Upper lobe of left lung (tissue), 6 donors: ENCODE results near the gene SAMD11. TPM values are rescaled to one million over a fixed set of nuclear protein-coding genes. Genes with fewer than 3 reads are reported as not detected.
"Not testable (repeated sequence)": the region's sequence is repeated elsewhere in the genome, so short reads cannot be mapped to it uniquely, and the experiment has no call there.

Experiments used
- ATAC-seq, 2 donors: fragments of 200-7000 bp; cut with Tn5 transposase; one replicate each; pipeline ENCODE4 v1.9.1; 2022; ENCODE audit warnings: mild to moderate bottlenecking in 2 of 2, moderate library complexity in 2 of 2; ENCODE audit not compliant: low FRiP score in 2 of 2
- DNase-seq, 2 donors: peaks; one replicate each; pipeline ENCODE4 v3.0.0-alpha.2; 2019 to 2020
- H3K27ac ChIP-seq, 4 donors: fragments of 200-600 bp; sonication (generic); one replicate each; pipeline ENCODE4 v1.5.1; 2016 to 2019
- H3K27me3 ChIP-seq, 4 donors: fragments of 200-600 bp; sonication (generic); one replicate each; pipeline ENCODE4 v1.5.1; 2017 to 2019
- H3K36me3 ChIP-seq, 4 donors: fragments of 200-600 bp; sonication (generic); one replicate each; pipeline ENCODE4 v1.5.1; 2016 to 2019
- H3K4me1 ChIP-seq, 4 donors: fragments of 200-600 bp; sonication (generic); one replicate each; pipeline ENCODE4 v1.5.1; 2018 to 2019
- H3K4me3 ChIP-seq, 4 donors: fragments of 200-600 bp; sonication (generic); one replicate each; pipeline ENCODE4 v1.5.1; 2017 to 2019; ENCODE audit warnings: mild to moderate bottlenecking in 2 of 4, moderate library complexity in 1 of 4
- H3K9me3 ChIP-seq, 4 donors: fragments of 200-600 bp; sonication (generic); one replicate each; pipeline ENCODE4 v1.5.1; 2018 to 2019
- CTCF ChIP-seq, 6 experiments: fragments of 450-650 bp in 4 of 6; fragments of 200-600 bp in 2 of 6; sonication (generic) in 2 of 6; IDR thresholded peaks; one replicate each; pipeline ENCODE4 v1.5.1; 2016 to 2019; ENCODE audit warnings: antibody characterized with exemption in 6 of 6
- EP300 ChIP-seq, 4 donors: sonication (generic); formaldehyde crosslinking; IDR thresholded peaks; one replicate each; pipeline ENCODE4 v1.5.1; 2017; ENCODE audit warnings: antibody characterized with exemption in 4 of 4, control low read depth in 2 of 4
- POLR2A ChIP-seq, 4 donors: fragments of 450-650 bp; IDR thresholded peaks; one replicate each; pipeline ENCODE4 v1.5.1; 2016 to 2017; ENCODE audit warnings: antibody characterized with exemption in 4 of 4, mild to moderate bottlenecking in 2 of 4
- POLR2AphosphoS5 ChIP-seq, 2 donors: sonication (generic); formaldehyde crosslinking; IDR thresholded peaks; one replicate each; pipeline ENCODE4 v1.5.1; 2017; ENCODE audit warnings: antibody characterized with exemption in 2 of 2
- WGBS, 2 donors: methylation state at CpG; one replicate each; pipeline ENCODE4 v1.1.5; 2017 to 2018; 5-methylcytosine and 5-hydroxymethylcytosine counted together
- total RNA-seq, 6 donors: library from RNA; depleted of rRNA in 4 of 6; stranded (reverse); fragments of >200 nt in 4 of 6; gene quantifications; one replicate each; pipeline versions ENCODE4 v1.1.0 to v1.2.1, GENCODE V29; 2016 to 2021
- donor health status: DM: no; HTN: no; CAD: no; lungs with moderate emphysema.
- donor health status: DM: no; HTN: yes; CAD: no; lungs with severe emphysema.

Gene SAMD11
- total RNA-seq, 6 donors from 2014 or later = 1.0 to 9.3 (median 2.4) TPM

- ATAC-seq = no peak
- no peaks in the 10 kb centered on the region for H3K36me3 ChIP-seq
- WGBS, 2 donors = 69 to 77% methylated on average over 17 of the region's 17 CpGs
- no peak overlapping the region for H3K4me3 ChIP-seq
- peaks cover 4 to 9% (median 9%) of the 10 kb centered on the region in 4 donors for H3K4me1 ChIP-seq
- H3K9me3 ChIP-seq = no peaks in the 10 kb centered on the region
- peaks cover 0 to 25% (median 13%) of the 10 kb centered on the region in 4 donors for H3K27me3 ChIP-seq
- no peak for DNase-seq
- no peak for TF ChIP-seq POLR2AphosphoS5 (IDR thresholded peaks at IDR 0.05)
- no peak for TF ChIP-seq POLR2A (IDR thresholded peaks at IDR 0.05)
- no peak for TF ChIP-seq CTCF (IDR thresholded peaks at IDR 0.05)
- TF ChIP-seq EP300 (IDR thresholded peaks at IDR 0.05) = no peak
- H3K27ac ChIP-seq = no peak overlapping the region
Measured at GRCh38 chr1:974687-975328, 51.1 kb downstream of the SAMD11 start.

- H3K27ac ChIP-seq = no peak overlapping the region
- peaks cover 4 to 9% (median 9%) of the 10 kb centered on the region in 4 donors for H3K4me1 ChIP-seq
- H3K36me3 ChIP-seq = no peaks in the 10 kb centered on the region
- no peak for ATAC-seq
- DNase-seq = no peak
- no peaks in the 10 kb centered on the region for H3K9me3 ChIP-seq
- TF ChIP-seq POLR2A (IDR thresholded peaks at IDR 0.05) (no peak), EP300 (IDR thresholded peaks at IDR 0.05) (no peak), CTCF (IDR thresholded peaks at IDR 0.05) (no peak), POLR2AphosphoS5 (IDR thresholded peaks at IDR 0.05) (no peak)
- peaks cover 0 to 20% (median 12%) of the 10 kb centered on the region in 4 donors for H3K27me3 ChIP-seq
- H3K4me3 ChIP-seq = no peak overlapping the region
- WGBS, 2 donors = 50 to 54% methylated on average over 2 to 6 of the region's 9 CpGs
Measured at GRCh38 chr1:975365-975764, 51.6 kb downstream of the SAMD11 start.

- Histone ChIP-seq H3K9me3 (no peaks in the 10 kb centered on the region), H3K27me3 (peaks cover 0 to 13% (median 8%) of the 10 kb centered on the region in 4 donors), H3K4me3 (peak overlapping the region in 3 of 4 donors; percentile 15 to 41 (median 39)), H3K4me1 (peaks cover 4 to 9% (median 9%) of the 10 kb centered on the region in 4 donors), H3K27ac (no peak overlapping the region), H3K36me3 (no peaks in the 10 kb centered on the region)
- TF ChIP-seq CTCF (IDR thresholded peaks at IDR 0.05) (peak; percentile 38 to 91 (median 74)), EP300 (IDR thresholded peaks at IDR 0.05) (no peak), POLR2A (IDR thresholded peaks at IDR 0.05) (no peak), POLR2AphosphoS5 (IDR thresholded peaks at IDR 0.05) (no peak)
- DNase-seq (peak; percentile 65 to 91), ATAC-seq (peak; percentile 47 to 59)
- 5% methylated on average over 7 to 30 of the region's 40 CpGs for WGBS, 2 donors
Measured at GRCh38 chr1:975896-976683, 52.4 kb downstream of the SAMD11 start.

- ATAC-seq, H3K4me1 ChIP-seq, H3K27ac ChIP-seq, H3K27me3 ChIP-seq, H3K9me3 ChIP-seq, H3K4me3 ChIP-seq, H3K36me3 ChIP-seq: not testable (repeated sequence)
- DNase-seq = peak in 1 of 2 donors; percentile 84
- no CpG with 5 or more reads among the region's 39 CpGs for WGBS, 2 donors
Measured at GRCh38 chr1:976791-977190, 53.1 kb downstream of the SAMD11 start.

GRCh38 chr1:978069-978834 lies 54.5 kb downstream of the SAMD11 start:
- WGBS, 2 donors = 85 to 94% methylated on average over 13 to 30 of the region's 44 CpGs
- Histone ChIP-seq H3K27ac (no peak overlapping the region), H3K4me3 (no peak overlapping the region), H3K36me3 (no peaks in the 10 kb centered on the region), H3K4me1 (peaks cover 4 to 9% (median 9%) of the 10 kb centered on the region in 4 donors), H3K9me3 (no peaks in the 10 kb centered on the region), H3K27me3 (peaks cover 0 to 4% (median 0%) of the 10 kb centered on the region in 4 donors)
- ATAC-seq (no peak), DNase-seq (no peak)
- TF ChIP-seq POLR2A (IDR thresholded peaks at IDR 0.05) (no peak), POLR2AphosphoS5 (IDR thresholded peaks at IDR 0.05) (no peak), CTCF (IDR thresholded peaks at IDR 0.05) (no peak), EP300 (IDR thresholded peaks at IDR 0.05) (no peak)
